ENCODE measurements around the gene FRMD1. TPM values are rescaled to one million over a fixed set of nuclear protein-coding genes. Genes with fewer than 3 reads are reported as not detected.

The FRMD1 gene
- not detected for polyA plus RNA-seq (2013, experiment 1 of 2; ENCODE audit: insufficient read length)
- 0.16 TPM for polyA plus RNA-seq (2013, experiment 2 of 2; ENCODE audit: insufficient read length)

DNA sequence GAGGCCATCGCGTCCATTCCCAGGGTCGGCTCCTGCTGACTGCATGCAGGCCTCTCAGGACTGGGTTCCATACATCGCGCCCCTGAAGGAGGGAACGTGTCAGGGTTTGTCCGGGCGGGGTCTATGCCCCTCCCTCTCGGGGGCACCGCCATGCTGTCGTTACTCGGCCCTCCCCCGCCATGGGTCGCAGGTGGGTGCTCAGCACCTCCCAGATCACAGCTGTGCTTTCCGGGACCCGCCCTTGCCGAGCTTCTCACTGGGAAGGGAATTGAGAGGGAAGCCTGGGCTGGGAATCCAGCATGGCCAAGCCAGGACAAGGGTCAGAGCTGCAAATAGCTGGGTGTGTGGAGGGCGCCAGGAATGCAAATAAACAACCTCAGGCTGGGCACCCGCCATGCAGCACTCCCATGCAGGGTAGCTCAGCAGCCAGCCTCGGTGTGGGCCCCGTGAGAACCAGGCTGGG, at the start of gene FRMD1:
Gene FRMD1, minus strand, starts transcription at position 270 of the 463 bp plus-strand sequence. Its CDS starts 118 bp downstream, at position 152.
- no peak for DNase-seq

DNA sequence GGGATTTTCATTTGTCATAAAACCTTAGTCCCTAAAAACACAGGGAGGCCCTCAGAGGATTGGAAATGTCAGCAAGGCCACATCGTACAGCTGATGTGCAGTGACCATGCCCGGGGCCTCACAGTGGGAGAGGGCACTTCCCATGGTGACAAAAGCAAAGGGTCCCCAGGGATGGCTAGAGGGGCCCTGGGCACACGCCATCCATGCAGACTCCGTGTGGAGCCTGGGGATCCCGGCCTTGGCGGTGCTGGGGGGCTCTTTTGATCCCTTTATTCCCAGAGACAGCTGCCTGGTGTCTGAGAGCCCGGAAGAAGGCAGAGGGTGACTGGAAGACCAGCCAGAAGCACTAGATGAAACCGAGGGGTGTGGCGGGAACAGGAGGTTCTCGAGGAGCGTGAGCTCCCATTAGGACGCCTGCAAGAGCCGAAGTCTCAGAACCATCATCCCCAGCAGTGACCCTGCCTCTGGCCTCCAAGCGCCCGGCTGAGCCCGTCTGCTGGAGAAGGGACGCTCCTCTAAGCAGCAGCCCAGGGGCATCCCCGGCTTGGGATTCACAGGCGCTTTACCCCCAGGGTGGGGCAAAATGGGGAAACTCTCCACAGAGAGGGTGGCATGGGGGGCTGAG, 49.1 kb upstream of the FRMD1 start:
- DNase-seq: no peak

GRCh38 chr6:168127384-168127868, 48.4 kb upstream of the FRMD1 start:
- no peak for DNase-seq

DNA sequence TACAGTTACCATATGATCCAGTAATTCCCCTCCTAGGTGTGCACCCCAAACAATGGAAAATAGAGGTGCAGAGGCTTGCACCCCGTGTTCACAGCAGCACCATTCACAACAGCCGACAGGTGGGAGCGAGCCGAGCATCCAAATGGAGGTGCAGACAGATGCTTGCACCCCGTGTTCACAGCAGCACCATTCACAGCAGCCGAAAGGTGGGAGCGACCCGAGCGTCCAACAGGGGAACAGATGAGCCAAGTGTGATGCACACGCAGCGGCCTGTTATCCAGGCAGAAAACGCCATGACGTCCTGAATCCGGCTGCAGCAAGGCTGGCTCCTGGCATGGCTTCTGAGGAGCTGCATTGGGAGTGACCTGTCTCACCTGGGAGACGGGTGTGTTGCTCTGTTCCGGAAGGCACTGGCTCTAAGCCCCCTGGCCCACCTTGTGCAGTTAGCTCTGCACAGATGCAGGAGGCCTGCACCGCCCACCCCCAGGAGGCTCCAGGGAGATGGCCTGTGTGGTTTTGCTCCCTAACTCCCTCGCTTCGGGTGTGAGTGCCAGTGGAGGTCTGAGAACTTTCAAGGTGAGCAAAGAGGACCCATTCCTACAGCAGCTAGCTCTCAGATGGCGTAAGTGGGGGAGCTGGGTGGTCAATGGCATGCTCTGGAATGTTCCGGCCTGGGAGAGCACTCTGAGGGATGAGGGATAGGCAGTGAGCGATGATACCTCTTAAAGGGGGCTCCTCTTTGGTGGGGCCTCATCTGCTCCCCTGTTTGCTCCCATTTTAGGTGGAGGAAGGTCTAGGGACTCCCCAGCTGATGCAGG, 47.8 kb upstream of the FRMD1 start:
- DNase-seq: no peak

DNA sequence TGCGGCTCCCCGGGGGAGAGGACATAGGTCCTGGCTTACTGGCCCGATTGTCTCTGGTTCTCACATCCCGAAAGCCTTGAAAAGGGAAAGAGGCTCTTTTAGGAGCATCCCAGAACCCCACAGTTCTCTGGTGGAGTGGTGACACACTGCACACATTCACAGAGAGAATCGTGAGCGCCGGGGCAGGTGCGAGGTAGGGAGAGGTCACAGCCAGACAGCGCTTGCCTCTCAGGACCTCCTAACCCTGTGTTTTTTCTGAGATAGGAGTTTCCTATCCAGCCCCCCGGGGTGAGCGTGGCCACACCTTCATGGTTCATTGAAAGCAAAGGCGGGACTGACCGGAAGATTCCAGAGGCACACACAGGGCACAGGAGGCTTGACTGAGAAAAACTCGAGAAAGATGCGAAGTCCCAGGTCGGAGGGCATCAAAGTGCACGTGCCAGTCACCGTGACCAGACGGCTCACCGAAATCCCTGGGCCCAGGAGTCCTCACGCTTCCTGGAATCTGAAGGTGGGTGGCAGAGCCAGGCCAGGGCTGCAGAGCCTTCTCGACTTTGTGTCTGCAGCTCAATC, 46.5 kb upstream of the FRMD1 start:
- DNase-seq: no peak

GRCh38 chr6:168124921-168125320, 45.9 kb upstream of the FRMD1 start:
- DNase-seq: no peak

GRCh38 chr6:168124158-168124557, 45.1 kb upstream of the FRMD1 start:
- no peak for DNase-seq

GRCh38 chr6:168123165-168123911, 44.3 kb upstream of the FRMD1 start:
- no peak for DNase-seq

DNA sequence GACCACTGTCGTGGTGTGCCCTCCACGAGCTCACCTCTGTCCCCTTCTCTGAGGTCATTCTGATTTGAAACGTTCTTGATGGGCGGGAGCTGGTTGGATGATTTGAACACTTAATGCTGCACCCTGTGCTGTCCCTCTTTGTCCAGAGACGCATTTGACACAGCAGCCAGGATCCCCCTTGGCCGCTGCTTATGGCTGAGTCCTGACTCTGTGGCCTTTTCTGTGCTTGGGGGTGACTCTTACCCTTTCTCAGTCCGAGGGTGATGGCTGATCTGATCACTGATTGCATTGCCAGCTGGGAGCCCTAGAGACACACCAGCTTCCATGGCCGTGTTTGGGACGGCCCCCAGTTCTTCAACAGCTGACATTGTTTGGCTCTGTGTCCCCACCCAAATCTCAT, 43.5 kb upstream of the FRMD1 start:
- no peak for DNase-seq

DNA sequence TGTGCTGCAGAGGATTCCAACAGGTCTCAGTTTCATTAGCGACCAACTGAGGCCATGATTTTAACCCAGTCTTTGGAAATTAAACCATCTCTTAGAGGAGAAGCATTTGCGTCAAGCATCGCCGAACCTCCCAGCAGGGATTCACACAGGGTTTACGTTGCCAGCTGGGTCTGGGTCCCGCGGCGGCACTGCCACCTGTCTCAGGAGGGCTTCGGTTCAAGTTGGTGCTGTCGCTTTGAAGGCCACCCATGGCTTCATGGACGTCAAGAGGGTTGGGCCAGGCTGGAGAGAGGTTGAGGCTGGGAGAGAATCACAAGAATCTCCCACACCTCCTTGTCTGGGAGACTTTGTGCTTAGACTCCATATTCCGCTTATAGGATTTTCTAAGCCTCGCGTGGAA, 43.0 kb upstream of the FRMD1 start:
- DNase-seq: no peak

DNA sequence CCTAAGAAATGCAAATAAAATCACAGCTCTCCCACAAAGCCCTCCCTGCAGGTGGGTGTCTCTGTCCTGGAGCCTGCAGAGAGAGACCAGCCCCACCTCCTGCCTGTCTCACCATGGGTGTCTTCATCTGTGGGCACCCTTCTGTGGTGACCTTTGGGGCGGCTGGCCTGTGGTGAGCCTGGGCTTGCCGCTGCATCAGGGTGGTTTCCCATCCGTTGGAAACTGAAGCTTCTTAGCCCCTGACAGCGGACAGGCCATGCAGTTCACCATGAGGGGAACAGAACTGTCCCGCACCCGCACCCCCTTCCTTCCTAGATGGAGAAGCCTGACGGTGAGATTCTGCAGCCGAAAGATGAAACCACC, 42.3 kb upstream of the FRMD1 start:
- no peak for DNase-seq

DNA sequence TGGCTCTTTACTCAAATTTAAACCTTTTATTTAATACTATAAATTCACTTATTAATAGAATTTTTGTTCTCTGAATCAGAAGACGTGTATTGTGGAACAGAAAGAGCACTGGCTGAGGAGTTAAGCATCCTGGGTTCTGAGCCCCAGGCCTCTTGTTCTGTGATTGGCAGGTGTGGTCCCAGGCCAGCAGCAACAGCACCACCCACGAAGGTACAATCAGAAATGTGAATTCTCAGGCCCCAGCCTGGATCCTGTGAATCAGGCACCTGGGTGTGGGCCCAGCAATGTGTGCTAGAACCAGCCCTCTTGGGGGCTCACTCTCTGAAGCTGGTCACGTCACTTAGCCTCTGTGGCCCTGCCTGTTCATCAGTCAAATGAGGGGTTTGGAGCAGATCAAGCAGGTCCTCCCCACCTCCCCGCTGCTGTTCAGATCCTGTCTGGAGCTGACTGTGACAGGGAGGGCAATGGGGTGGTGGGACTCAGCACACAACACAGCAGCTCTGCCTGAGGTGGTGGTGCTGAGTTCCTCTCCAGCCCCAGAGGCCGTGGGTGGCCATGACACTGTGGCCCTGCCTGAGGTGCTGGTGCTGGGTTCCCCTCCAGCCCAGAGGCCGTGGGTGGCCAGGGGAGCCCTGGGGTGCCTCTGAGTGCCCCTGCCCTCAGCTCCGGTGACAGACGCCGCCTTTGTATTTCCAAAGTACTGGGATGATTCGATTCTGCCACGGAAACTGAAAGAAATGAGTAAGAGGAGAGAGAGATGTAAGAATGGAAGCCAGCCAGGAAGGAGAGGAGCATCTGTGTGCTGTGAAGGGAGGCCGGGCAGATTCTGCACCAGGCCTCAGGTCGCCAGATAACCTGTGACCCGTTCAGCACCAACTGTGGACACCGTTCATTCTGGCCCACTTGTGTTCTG, 41.6 kb upstream of the FRMD1 start:
- DNase-seq: no peak

DNA sequence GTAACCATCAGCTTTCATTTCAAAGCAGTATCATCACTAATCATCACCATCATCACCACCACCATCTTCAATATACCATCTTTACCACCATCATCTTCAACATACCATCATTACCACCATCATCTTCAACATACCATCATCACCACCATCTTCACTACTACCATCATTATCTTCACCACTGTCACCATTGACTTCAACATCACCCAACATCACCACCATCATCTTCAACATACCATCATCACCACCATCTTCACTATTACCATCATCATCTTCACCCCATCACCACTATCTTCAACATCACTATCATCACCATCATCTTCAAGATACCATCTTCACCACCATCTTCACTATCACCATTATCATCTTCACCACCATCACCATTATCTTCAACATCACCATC, 40.5 kb upstream of the FRMD1 start:
- DNase-seq: no peak

DNA sequence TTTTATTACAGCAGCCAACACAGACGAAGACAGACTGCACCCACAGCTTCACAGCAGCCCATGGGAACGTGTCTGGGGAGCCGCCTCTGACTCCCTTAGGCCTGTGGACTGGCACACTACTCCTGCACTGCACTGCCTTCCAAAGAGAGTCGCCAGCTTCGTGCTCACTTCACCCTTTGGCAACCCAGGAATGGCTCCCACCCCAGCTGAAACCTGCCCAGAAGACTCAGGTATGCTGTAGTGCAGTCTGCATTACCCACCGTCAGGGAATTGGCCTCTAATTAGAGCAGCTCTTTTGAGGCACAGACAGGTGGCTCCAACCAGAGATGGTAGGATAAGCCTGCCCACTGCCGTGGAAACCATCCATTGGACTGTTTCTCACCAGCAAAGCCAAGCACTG, 39.9 kb upstream of the FRMD1 start:
- DNase-seq: no peak

GRCh38 chr6:168117942-168118341, 38.9 kb upstream of the FRMD1 start:
- no peak for DNase-seq

DNA sequence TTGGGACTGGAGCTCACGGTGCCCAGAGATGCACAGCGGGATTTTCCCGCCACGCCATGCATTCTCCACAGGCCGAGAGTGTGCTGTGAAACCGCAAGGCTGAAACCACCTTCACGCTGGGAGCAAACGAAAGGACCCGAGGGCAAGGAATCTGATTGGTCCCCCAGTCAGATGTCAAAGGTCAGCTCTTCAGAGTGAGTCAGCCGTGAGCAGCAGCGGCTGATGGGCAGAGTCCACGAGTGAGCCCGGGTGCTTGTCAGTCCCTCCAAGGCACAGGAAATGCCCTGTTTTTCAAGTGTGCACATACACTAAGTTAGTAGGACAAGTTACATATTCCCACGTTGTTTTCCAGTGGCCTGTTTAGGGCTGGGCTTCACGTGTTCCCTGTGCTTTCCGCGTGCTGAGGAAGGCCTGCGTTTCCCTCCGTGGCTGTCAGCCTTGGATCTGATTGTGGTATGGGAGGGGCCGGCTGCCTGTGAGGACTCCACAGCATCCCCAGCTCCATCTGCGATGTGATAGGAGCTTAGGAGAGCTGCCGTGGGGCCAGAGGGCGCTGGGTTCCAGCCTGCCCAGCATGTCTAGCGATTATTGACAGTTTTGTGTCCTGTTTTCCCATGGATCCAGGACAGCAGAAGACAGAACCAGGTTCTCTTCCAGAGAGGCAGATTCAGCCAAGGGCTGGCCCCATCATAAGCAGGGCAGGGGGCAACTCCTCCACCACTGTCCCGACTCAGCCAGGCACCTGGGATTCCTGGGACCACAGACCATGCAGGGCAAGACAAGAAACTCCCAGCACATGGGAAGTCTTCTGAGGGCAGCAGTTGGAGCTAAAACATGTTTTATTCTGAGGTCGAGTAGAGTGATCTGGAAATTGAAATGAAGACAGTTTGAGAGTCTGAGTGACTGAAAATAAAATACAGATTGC, 38.2 kb upstream of the FRMD1 start:
- DNase-seq: no peak

DNA sequence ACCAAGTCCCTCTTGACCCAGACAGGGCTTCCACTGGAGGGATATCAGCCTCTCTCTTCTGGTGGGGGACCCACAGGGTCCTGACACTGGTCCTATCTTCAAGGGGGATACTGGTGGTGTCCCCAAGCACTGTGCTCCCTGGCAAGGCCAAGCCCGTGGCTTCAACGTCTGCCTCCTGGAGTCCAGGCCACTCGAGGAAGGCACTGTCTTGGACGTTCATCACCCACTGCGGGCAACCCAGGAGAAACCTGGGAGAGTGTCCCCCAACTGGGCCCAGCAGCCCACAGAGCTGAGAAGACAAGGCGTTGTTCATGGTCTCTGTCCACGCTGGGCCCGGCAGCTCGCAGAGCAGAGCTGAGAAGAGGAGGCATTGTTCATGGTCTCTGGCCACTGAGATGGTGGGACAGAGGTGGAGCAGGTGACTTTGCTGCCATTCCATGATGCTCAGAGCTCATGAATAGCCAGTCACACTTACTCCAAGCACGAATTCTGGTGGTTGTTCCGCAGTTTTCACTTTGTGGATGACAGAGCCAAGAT, 37.5 kb upstream of the FRMD1 start:
- DNase-seq: no peak

- DNase-seq: no peak
Measured at GRCh38 chr6:168115748-168116437, 36.9 kb upstream of the FRMD1 start.

DNA sequence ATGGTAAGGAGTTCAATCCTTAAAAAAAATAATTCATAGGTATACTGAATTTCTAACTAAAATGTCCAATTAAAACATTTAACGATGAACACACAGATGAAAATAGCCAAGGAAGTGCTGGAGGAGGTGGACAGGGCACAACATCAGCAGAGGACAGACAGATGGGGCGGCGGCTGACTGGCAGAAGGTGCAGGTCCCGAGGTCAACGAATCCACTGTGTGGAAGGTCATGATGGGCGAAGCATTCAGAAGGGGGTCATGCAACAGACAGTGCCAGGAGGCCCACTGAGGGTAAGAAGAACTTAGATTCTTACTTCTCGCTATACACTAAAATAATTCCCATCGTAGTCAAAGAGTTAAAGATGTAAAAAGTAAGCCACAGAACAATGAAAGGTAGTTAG, 34.2 kb upstream of the FRMD1 start:
- DNase-seq: no peak

DNA sequence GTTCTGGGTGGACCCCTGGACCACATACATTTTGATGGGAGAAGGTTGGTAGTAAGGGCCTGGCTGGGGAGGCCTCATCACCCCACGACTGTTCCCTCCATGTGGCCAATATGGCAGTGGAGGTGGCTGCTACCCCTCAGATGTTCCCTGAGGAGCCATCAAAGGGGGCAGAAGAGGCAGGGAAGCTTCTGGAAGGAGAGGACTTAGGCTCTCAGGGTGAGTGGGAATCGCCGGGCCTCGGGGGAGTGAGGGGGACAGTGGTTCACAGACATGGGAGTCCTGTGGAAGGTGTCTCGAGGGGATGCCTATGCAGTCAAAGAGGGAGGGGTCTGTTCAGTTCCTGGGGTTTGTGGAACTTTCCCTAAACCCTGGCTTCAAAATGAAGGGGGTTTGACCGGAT, 32.9 kb upstream of the FRMD1 start:
- no peak for DNase-seq
